ENCODE data around the gene GKAP1. TPM values are rescaled to one million over a fixed set of nuclear protein-coding genes. Genes with fewer than 3 reads are reported as not detected.
"Not testable (repeated sequence)": the region's sequence is repeated elsewhere in the genome, so short reads cannot be mapped to it uniquely, and the experiment has no call there.

Gene GKAP1
- 5.9 and 7.5 TPM in 2 replicates for total RNA-seq (2022)
- percentile 51 among the genes with signal in this experiment for Bru-seq, nascent RNA
- percentile 41 among the genes with signal in this experiment for BruChase-seq, experiment 1, labeled RNA remaining after a 6-hour chase
- BruChase-seq, experiment 2, labeled RNA remaining after a 2-hour chase, result percentile 44 among the genes with signal in this experiment
- long read RNA-seq, partial matches to known transcripts, result 0 of 7 reads
- long read RNA-seq, other reads (novel, unspliced or antisense), result 4 of 7 reads

DNA sequence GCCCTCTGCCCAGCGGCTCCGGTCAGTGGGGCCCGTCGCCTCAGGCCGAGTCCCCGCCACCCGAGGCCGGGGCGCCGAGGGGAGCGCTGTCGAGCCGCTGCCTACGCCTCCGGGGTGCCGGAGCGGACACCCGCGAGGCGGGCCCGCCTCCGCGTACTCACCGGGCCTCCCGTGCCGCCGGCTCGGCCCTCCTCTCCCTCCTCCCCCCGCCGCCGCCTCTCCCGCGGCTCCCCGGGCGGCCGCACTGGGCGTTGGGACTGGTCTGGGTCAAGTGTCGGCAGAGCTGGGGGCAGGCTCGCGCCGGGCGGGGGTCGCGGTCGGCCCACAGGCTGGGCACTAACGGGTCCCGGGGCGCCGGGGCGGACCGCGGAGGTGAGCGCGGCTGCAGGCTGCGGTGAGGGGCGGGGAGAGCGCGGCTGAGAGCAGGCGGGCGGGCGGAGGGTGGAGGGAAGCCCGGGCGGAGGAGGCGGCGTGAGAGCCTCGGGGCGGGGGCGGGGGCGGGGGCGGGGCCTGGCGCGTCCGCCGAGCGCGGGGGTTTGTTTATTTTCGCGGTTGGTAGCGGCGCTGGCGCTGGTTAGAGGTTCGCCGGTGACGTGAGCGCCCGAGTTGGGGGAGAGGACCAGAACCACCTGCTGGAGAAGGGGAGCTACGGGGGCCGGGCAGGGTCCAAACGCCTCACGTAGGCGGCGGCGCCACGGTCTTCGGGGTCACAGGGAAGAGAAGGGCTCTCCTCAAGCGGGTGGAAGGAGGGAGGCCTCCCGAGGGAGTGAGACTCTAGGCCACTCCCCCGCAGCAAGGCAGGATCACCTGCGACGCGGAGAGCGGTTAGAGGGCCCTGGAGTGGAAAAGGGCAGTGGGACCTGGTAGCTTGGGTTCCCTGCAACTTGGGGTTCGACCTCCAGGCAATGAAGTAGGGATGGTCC lies at the start of gene GKAP1:
GKAP1 (minus strand) TSS at position 414 of the 923 bp plus-strand sequence. CDS start 11,252 bp downstream, outside the sequence.
- H3K4me3 Mint-ChIP-seq (ENCODE audit: low read depth, unreplicated experiment), result peak within 1 kb of the TSS; percentile 74
- H3K9me3 Mint-ChIP-seq (ENCODE audit: low read depth, unreplicated experiment); BruUV-seq (replicated peaks); H3K4me1 Mint-ChIP-seq (ENCODE audit: low read depth, unreplicated experiment); CTCF ChIA-PET; H3K27me3 Mint-ChIP-seq (ENCODE audit: unreplicated experiment); intact Hi-C loops (cut with micrococcal nuclease; ENCODE audit: unreplicated experiment); H3K36me3 Mint-ChIP-seq (ENCODE audit: insufficient read depth, unreplicated experiment): not testable (repeated sequence)
- DNase-seq, result peak; percentile 57
- H3K27ac Mint-ChIP-seq (ENCODE audit: unreplicated experiment), result peak within 1 kb of the TSS; percentile 72

- H3K4me1 Mint-ChIP-seq (ENCODE audit: low read depth, unreplicated experiment); CTCF ChIA-PET; H3K27ac Mint-ChIP-seq (ENCODE audit: unreplicated experiment); H3K9me3 Mint-ChIP-seq (ENCODE audit: low read depth, unreplicated experiment); H3K4me3 Mint-ChIP-seq (ENCODE audit: low read depth, unreplicated experiment); intact Hi-C loops (cut with micrococcal nuclease; ENCODE audit: unreplicated experiment); DNase-seq; BruUV-seq (replicated peaks); H3K36me3 Mint-ChIP-seq (ENCODE audit: insufficient read depth, unreplicated experiment); H3K27me3 Mint-ChIP-seq (ENCODE audit: unreplicated experiment): not testable (repeated sequence)
These were observed 32.3 kb upstream of the GKAP1 start for GRCh38 chr9:83849895-83850294.

DNA sequence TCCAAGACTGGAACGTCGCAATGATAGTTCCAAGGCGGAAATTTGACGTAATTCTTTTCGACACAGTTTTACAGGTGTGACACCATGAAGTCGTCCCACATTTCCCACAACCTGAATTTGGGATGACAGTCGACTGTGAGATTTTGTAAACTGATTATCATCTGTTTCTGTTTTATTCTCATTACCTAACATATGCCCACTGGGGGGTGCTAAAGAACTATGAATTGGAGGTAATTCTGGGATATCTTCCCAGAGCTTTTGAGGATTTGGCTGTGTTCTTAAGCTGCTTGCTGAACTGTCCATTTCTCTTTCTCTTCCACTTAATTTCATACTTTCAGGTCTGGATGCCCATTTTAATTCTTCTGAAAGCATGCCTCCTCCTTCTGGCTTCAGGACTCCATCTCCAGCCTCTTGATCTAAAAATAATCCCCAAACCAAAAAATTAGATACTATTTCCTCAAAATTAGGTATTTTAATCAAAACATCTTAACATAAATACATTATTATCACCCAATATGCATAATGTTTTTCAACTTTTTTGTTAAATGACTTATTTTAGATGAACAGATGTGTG lies 19.6 kb upstream of the GKAP1 start:
- CTCF ChIA-PET; H3K36me3 Mint-ChIP-seq (ENCODE audit: insufficient read depth, unreplicated experiment); BruUV-seq (replicated peaks); H3K9me3 Mint-ChIP-seq (ENCODE audit: low read depth, unreplicated experiment); H3K4me3 Mint-ChIP-seq (ENCODE audit: low read depth, unreplicated experiment); H3K4me1 Mint-ChIP-seq (ENCODE audit: low read depth, unreplicated experiment); DNase-seq; intact Hi-C loops (cut with micrococcal nuclease; ENCODE audit: unreplicated experiment); H3K27ac Mint-ChIP-seq (ENCODE audit: unreplicated experiment); H3K27me3 Mint-ChIP-seq (ENCODE audit: unreplicated experiment): not testable (repeated sequence)

GRCh38 chr9:83830426-83831071 lies 13.0 kb upstream of the GKAP1 start:
- H3K4me3 Mint-ChIP-seq (ENCODE audit: low read depth, unreplicated experiment); H3K4me1 Mint-ChIP-seq (ENCODE audit: low read depth, unreplicated experiment); H3K9me3 Mint-ChIP-seq (ENCODE audit: low read depth, unreplicated experiment); intact Hi-C loops (cut with micrococcal nuclease; ENCODE audit: unreplicated experiment); H3K36me3 Mint-ChIP-seq (ENCODE audit: insufficient read depth, unreplicated experiment); BruUV-seq (replicated peaks); H3K27ac Mint-ChIP-seq (ENCODE audit: unreplicated experiment); CTCF ChIA-PET; DNase-seq; H3K27me3 Mint-ChIP-seq (ENCODE audit: unreplicated experiment): not testable (repeated sequence)

DNA sequence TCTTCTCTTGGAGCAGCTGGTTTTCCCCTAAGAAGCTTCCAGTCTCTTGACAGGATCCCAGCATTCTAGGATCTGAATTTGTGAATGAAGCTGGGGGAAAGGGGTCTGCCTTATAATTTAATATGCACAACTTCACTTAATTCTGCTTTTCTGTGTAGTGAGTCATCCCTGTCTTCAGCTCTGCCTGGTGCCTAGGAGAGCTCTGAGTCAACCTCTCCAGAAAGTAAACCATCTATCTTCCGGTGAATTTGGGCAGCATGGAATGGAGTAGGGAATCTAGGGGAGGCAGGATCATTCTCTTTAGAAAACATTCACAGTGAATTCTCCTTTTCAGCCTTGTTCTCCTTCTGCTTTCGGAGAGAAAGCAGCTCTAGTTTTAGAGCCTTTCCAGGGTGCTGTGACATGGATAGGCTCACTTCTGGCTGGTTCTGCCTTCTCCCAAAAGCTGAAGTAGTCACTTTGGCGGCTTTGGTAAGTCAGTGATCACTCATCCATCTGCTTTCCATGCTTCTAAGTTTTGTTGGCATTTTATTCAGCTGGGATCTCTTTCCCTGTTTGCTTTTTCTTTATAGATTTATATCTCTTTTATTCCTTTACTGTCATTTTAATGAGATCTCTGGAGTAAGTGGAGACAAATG lies 7.5 kb upstream of the GKAP1 start:
- H3K4me1 Mint-ChIP-seq (ENCODE audit: low read depth, unreplicated experiment); CTCF ChIA-PET; H3K27ac Mint-ChIP-seq (ENCODE audit: unreplicated experiment); DNase-seq; H3K4me3 Mint-ChIP-seq (ENCODE audit: low read depth, unreplicated experiment); H3K9me3 Mint-ChIP-seq (ENCODE audit: low read depth, unreplicated experiment); H3K27me3 Mint-ChIP-seq (ENCODE audit: unreplicated experiment); intact Hi-C loops (cut with micrococcal nuclease; ENCODE audit: unreplicated experiment); BruUV-seq (replicated peaks); H3K36me3 Mint-ChIP-seq (ENCODE audit: insufficient read depth, unreplicated experiment): not testable (repeated sequence)

- H3K36me3 Mint-ChIP-seq (ENCODE audit: insufficient read depth, unreplicated experiment); H3K27me3 Mint-ChIP-seq (ENCODE audit: unreplicated experiment); H3K9me3 Mint-ChIP-seq (ENCODE audit: low read depth, unreplicated experiment); CTCF ChIA-PET; H3K4me1 Mint-ChIP-seq (ENCODE audit: low read depth, unreplicated experiment); BruUV-seq (replicated peaks); intact Hi-C loops (cut with micrococcal nuclease; ENCODE audit: unreplicated experiment); DNase-seq: not testable (repeated sequence)
- H3K4me3 Mint-ChIP-seq (ENCODE audit: low read depth, unreplicated experiment), result peak overlapping the region; percentile 74
- H3K27ac Mint-ChIP-seq (ENCODE audit: unreplicated experiment), result peak overlapping the region; percentile 72
These were observed 586 bp downstream of the GKAP1 start for GRCh38 chr9:83817011-83817355.

GRCh38 chr9:83815120-83815519 lies 2.4 kb downstream of the GKAP1 start:
- H3K4me3 Mint-ChIP-seq (ENCODE audit: low read depth, unreplicated experiment); intact Hi-C loops (cut with micrococcal nuclease; ENCODE audit: unreplicated experiment); H3K9me3 Mint-ChIP-seq (ENCODE audit: low read depth, unreplicated experiment); CTCF ChIA-PET; H3K27me3 Mint-ChIP-seq (ENCODE audit: unreplicated experiment); H3K27ac Mint-ChIP-seq (ENCODE audit: unreplicated experiment); H3K36me3 Mint-ChIP-seq (ENCODE audit: insufficient read depth, unreplicated experiment); H3K4me1 Mint-ChIP-seq (ENCODE audit: low read depth, unreplicated experiment); DNase-seq; BruUV-seq (replicated peaks): not testable (repeated sequence)

- intact Hi-C loops (cut with micrococcal nuclease; ENCODE audit: unreplicated experiment); H3K4me3 Mint-ChIP-seq (ENCODE audit: low read depth, unreplicated experiment); BruUV-seq (replicated peaks); H3K27ac Mint-ChIP-seq (ENCODE audit: unreplicated experiment); H3K27me3 Mint-ChIP-seq (ENCODE audit: unreplicated experiment); CTCF ChIA-PET; H3K9me3 Mint-ChIP-seq (ENCODE audit: low read depth, unreplicated experiment); DNase-seq; H3K4me1 Mint-ChIP-seq (ENCODE audit: low read depth, unreplicated experiment); H3K36me3 Mint-ChIP-seq (ENCODE audit: insufficient read depth, unreplicated experiment): not testable (repeated sequence)
These were observed 8.4 kb downstream of the GKAP1 start for GRCh38 chr9:83809213-83809612.

DNA sequence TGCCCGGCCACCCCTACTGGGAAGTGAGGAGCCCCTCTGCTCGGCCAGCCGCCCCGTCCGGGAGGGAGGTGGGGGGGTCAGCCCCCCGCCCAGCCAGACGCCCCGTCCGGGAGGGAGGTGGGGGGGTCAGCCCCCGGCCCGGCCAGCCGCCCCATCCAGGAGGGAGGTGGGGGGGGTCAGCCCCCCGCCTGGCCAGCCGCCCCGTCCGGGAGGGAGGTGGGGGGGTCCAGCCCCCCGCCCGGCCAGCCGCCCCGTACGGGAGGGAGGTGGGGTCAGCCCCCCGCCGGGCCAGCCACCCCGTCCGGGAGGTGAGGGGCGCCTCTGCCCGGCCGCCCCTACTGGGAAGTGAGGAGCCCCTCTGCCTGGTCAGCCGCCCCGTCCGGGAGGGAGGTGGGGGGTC lies 13.1 kb downstream of the GKAP1 start:
- H3K36me3 Mint-ChIP-seq (ENCODE audit: insufficient read depth, unreplicated experiment); intact Hi-C loops (cut with micrococcal nuclease; ENCODE audit: unreplicated experiment); CTCF ChIA-PET; DNase-seq; H3K4me1 Mint-ChIP-seq (ENCODE audit: low read depth, unreplicated experiment); H3K27me3 Mint-ChIP-seq (ENCODE audit: unreplicated experiment); H3K27ac Mint-ChIP-seq (ENCODE audit: unreplicated experiment); BruUV-seq (replicated peaks); H3K4me3 Mint-ChIP-seq (ENCODE audit: low read depth, unreplicated experiment); H3K9me3 Mint-ChIP-seq (ENCODE audit: low read depth, unreplicated experiment): not testable (repeated sequence)

All from Calu3 (cell line).